Measurements from ENCODE around the gene CCL18. TPM values are rescaled to one million over a fixed set of nuclear protein-coding genes. Genes with fewer than 3 reads are reported as not detected.

Gene CCL18
- total and polyA plus RNA-seq, 2 of the 8 experiments (the other 6 are each of a cell fraction or from before 2014, with no cell fraction given): not detected

DNA sequence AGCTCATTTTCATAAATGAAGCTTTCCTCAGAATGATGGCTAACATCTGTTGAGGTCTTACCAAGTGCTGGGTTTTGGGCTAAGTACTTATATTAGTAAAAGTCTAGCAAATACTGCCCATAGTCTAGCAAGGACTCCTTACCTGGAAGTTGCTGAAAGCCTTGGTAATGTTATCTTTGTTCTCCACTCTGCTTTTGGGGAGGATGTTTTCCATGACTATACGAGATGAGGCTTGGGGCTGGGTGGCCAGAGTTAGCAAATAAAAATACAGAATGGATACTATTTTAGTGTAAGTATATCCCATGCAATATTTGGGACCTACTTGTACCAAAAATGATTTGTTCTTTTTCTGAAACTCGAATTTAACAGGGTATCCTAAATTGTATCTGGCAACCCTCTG, 7.7 kb downstream of the CCL18 start (continued):
- TF ChIP-seq SP2 (IDR thresholded peaks at IDR 0.05; ENCODE audit: low read length) (no peak), SP1 (IDR thresholded peaks at IDR 0.05; ENCODE audit: low read depth, low read length) (no peak), GABPA (IDR thresholded peaks at IDR 0.05; ENCODE audit: borderline replicate concordance, insufficient read depth, low read length) (no peak)
- TF ChIP-seq, protein P1, sequence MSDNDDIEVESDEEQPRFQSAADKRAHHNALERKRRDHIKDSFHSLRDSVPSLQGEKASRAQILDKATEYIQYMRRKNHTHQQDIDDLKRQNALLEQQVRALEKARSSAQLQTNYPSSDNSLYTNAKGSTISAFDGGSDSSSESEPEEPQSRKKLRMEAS (IDR thresholded peaks at IDR 0.05): no peak

All from H1 (cell line).